Skeletal muscle satellite cell (primary cell): ENCODE data around the gene APOBEC4.
"Not testable (repeated sequence)": the region's sequence is repeated elsewhere in the genome, so short reads cannot be mapped to it uniquely, and the experiment has no call there.

Experiments used
- H3K27me3 ChIP-seq: 2 replicates; pipeline ENCODE4 v1.7.0; 2013; ENCODE audit warnings: low read length; ENCODE audit not compliant: control insufficient read depth, insufficient read depth
- H3K36me3 ChIP-seq: 2 replicates; pipeline ENCODE4 v1.7.0; 2013; ENCODE audit warnings: mild to moderate bottlenecking, control low read depth, low read length; ENCODE audit not compliant: insufficient read depth
- H3K4me1 ChIP-seq: 2 replicates; pipeline ENCODE4 v1.7.0; 2013; ENCODE audit warnings: low read length; ENCODE audit not compliant: control insufficient read depth, insufficient read depth
- H3K4me2 ChIP-seq: 2 replicates; pipeline ENCODE4 v1.7.0; 2013; ENCODE audit warnings: mild to moderate bottlenecking, low read length
- H3K4me3 ChIP-seq: 2 replicates; pipeline ENCODE4 v1.7.0; 2013; ENCODE audit warnings: low read length
- H3K9ac ChIP-seq: 2 replicates; pipeline ENCODE4 v1.7.0; 2013; ENCODE audit warnings: mild to moderate bottlenecking, low read depth, low read length, moderate library complexity
- H3K9me3 ChIP-seq: replicated peaks from 2 replicates; pipeline ENCODE4 v1.7.0; 2013; ENCODE audit warnings: mild to moderate bottlenecking, control low read depth, low read length

Gene APOBEC4

GRCh38 chr1:183688341-183689060 lies 35.4 kb upstream of the APOBEC4 start:
- no peaks in the 10 kb centered on the region for H3K36me3 ChIP-seq
- no peak overlapping the region for H3K4me3 ChIP-seq
- no peak overlapping the region for H3K4me2 ChIP-seq
- H3K9ac ChIP-seq, result no peak overlapping the region
- H3K4me1 ChIP-seq, result no peaks in the 10 kb centered on the region
- no peaks in the 10 kb centered on the region for H3K9me3 ChIP-seq
- no peaks in the 10 kb centered on the region for H3K27me3 ChIP-seq

GRCh38 chr1:183687546-183688304 lies 34.6 kb upstream of the APOBEC4 start:
- Histone ChIP-seq H3K9me3 (no peaks in the 10 kb centered on the region), H3K27me3 (no peaks in the 10 kb centered on the region), H3K36me3 (no peaks in the 10 kb centered on the region), H3K4me1 (no peaks in the 10 kb centered on the region), H3K4me2 (no peak overlapping the region), H3K4me3 (no peak overlapping the region), H3K9ac (no peak overlapping the region)

GRCh38 chr1:183686229-183686628 lies 33.1 kb upstream of the APOBEC4 start:
- Histone ChIP-seq H3K4me2 (no peak overlapping the region), H3K36me3 (no peaks in the 10 kb centered on the region), H3K27me3 (no peaks in the 10 kb centered on the region), H3K4me3 (no peak overlapping the region), H3K9ac (no peak overlapping the region), H3K4me1 (no peaks in the 10 kb centered on the region), H3K9me3 (no peaks in the 10 kb centered on the region)

- Histone ChIP-seq H3K4me2 (no peak overlapping the region), H3K9me3 (no peaks in the 10 kb centered on the region), H3K4me1 (no peaks in the 10 kb centered on the region), H3K27me3 (no peaks in the 10 kb centered on the region), H3K36me3 (no peaks in the 10 kb centered on the region), H3K4me3 (no peak overlapping the region), H3K9ac (no peak overlapping the region)
Measured at GRCh38 chr1:183685112-183685713, 32.1 kb upstream of the APOBEC4 start.

- not testable (repeated sequence) for H3K9me3 ChIP-seq, H3K27me3 ChIP-seq, H3K4me1 ChIP-seq, H3K9ac ChIP-seq, H3K4me3 ChIP-seq, H3K36me3 ChIP-seq, H3K4me2 ChIP-seq
Measured at GRCh38 chr1:183679363-183679762, 26.2 kb upstream of the APOBEC4 start.

GRCh38 chr1:183678819-183679218 lies 25.7 kb upstream of the APOBEC4 start:
- Histone ChIP-seq H3K36me3 (no peaks in the 10 kb centered on the region), H3K9me3 (no peaks in the 10 kb centered on the region), H3K4me2 (no peak overlapping the region), H3K4me3 (no peak overlapping the region), H3K9ac (no peak overlapping the region), H3K27me3 (no peaks in the 10 kb centered on the region), H3K4me1 (no peaks in the 10 kb centered on the region)

GRCh38 chr1:183676586-183677189 lies 23.6 kb upstream of the APOBEC4 start:
- H3K4me3 ChIP-seq, result no peak overlapping the region
- no peak overlapping the region for H3K9ac ChIP-seq
- no peaks in the 10 kb centered on the region for H3K9me3 ChIP-seq
- H3K27me3 ChIP-seq, result no peaks in the 10 kb centered on the region
- H3K4me1 ChIP-seq, result no peaks in the 10 kb centered on the region
- H3K36me3 ChIP-seq, result no peaks in the 10 kb centered on the region
- H3K4me2 ChIP-seq, result no peak overlapping the region

- H3K9ac ChIP-seq, result no peak overlapping the region
- no peaks in the 10 kb centered on the region for H3K9me3 ChIP-seq
- no peaks in the 10 kb centered on the region for H3K36me3 ChIP-seq
- H3K4me1 ChIP-seq, result no peaks in the 10 kb centered on the region
- no peak overlapping the region for H3K4me3 ChIP-seq
- no peaks in the 10 kb centered on the region for H3K27me3 ChIP-seq
- no peak overlapping the region for H3K4me2 ChIP-seq
Measured at GRCh38 chr1:183675883-183676585, 22.9 kb upstream of the APOBEC4 start.

GRCh38 chr1:183675381-183675780 lies 22.3 kb upstream of the APOBEC4 start:
- Histone ChIP-seq H3K9me3 (no peaks in the 10 kb centered on the region), H3K36me3 (no peaks in the 10 kb centered on the region), H3K4me3 (no peak overlapping the region), H3K27me3 (no peaks in the 10 kb centered on the region), H3K9ac (no peak overlapping the region), H3K4me1 (no peaks in the 10 kb centered on the region), H3K4me2 (no peak overlapping the region)

GRCh38 chr1:183674886-183675285 lies 21.8 kb upstream of the APOBEC4 start:
- H3K4me3 ChIP-seq, result no peak overlapping the region
- H3K36me3 ChIP-seq, result no peaks in the 10 kb centered on the region
- H3K4me1 ChIP-seq, result no peaks in the 10 kb centered on the region
- H3K4me2 ChIP-seq, result no peak overlapping the region
- H3K9me3 ChIP-seq, result no peaks in the 10 kb centered on the region
- H3K27me3 ChIP-seq, result no peaks in the 10 kb centered on the region
- no peak overlapping the region for H3K9ac ChIP-seq

GRCh38 chr1:183674339-183674738 lies 21.2 kb upstream of the APOBEC4 start:
- Histone ChIP-seq H3K36me3 (no peaks in the 10 kb centered on the region), H3K9ac (no peak overlapping the region), H3K4me3 (no peak overlapping the region), H3K9me3 (no peaks in the 10 kb centered on the region), H3K4me2 (no peak overlapping the region), H3K27me3 (no peaks in the 10 kb centered on the region), H3K4me1 (no peaks in the 10 kb centered on the region)
